Nephron (organoid): ENCODE results near the gene IMPG2.

Source experiments
- H3K27ac Mint-ChIP-seq, 3 experiments: 2 replicates each; pipeline ENCODE4 v1.8.0; 2020; ENCODE audit warnings: mixed read lengths in 3 of 3, mild to moderate bottlenecking in 2 of 3, moderate library complexity in 1 of 3
- H3K27me3 Mint-ChIP-seq: 2 replicates; pipeline ENCODE4 v1.8.0; 2021; ENCODE audit warnings: low read depth, mild to moderate bottlenecking, moderate library complexity, mixed read lengths
- H3K36me3 Mint-ChIP-seq: 2 replicates; pipeline ENCODE4 v1.8.0; 2020; ENCODE audit warnings: low read depth, mixed read lengths
- H3K4me1 Mint-ChIP-seq: 2 replicates; pipeline ENCODE4 v1.8.0; 2020; ENCODE audit warnings: mixed read lengths
- H3K4me3 Mint-ChIP-seq, 3 experiments: 2 replicates each; pipeline ENCODE4 v1.8.0; 2020; ENCODE audit warnings: mild to moderate bottlenecking in 3 of 3, mixed read lengths in 3 of 3, moderate library complexity in 2 of 3
- H3K9me3 Mint-ChIP-seq: 2 replicates; pipeline ENCODE4 v1.8.0; 2020; ENCODE audit warnings: mixed read lengths
- CTCF ChIP-seq, 3 experiments: fragments of 200-600 bp; sonication (generic); IDR thresholded peaks; one replicate each; pipeline ENCODE4 v1.5.0; 2021; ENCODE audit warnings: antibody characterized with exemption in 3 of 3; ENCODE audit not compliant: unreplicated experiment in 3 of 3

Gene IMPG2

GRCh38 chr3:101189176-101189575 is 131.2 kb downstream of the IMPG2 start:
- TF ChIP-seq CTCF (IDR thresholded peaks at IDR 0.05; ENCODE audit: unreplicated experiment in 3 of 3): no peak
- peaks cover 14% of the 10 kb centered on the region for H3K27me3 Mint-ChIP-seq
- no peaks in the 10 kb centered on the region for H3K36me3 Mint-ChIP-seq
- peaks cover 6% of the 10 kb centered on the region for H3K9me3 Mint-ChIP-seq
- H3K4me3 Mint-ChIP-seq: no peak overlapping the region
- no peak overlapping the region for H3K27ac Mint-ChIP-seq
- H3K4me1 Mint-ChIP-seq: peaks cover 17% of the 10 kb centered on the region

- no peaks in the 10 kb centered on the region for H3K36me3 Mint-ChIP-seq
- peaks cover 6% of the 10 kb centered on the region for H3K9me3 Mint-ChIP-seq
- peaks cover 4% of the 10 kb centered on the region for H3K27me3 Mint-ChIP-seq
- H3K4me3 Mint-ChIP-seq: no peak overlapping the region
- H3K27ac Mint-ChIP-seq: no peak overlapping the region
- TF ChIP-seq CTCF (IDR thresholded peaks at IDR 0.05; ENCODE audit: unreplicated experiment in 3 of 3): no peak
- H3K4me1 Mint-ChIP-seq: no peaks in the 10 kb centered on the region
These were observed 135.0 kb downstream of the IMPG2 start for GRCh38 chr3:101185341-101185740.

- Mint-ChIP-seq H3K27ac (no peak overlapping the region), H3K27me3 (no peaks in the 10 kb centered on the region), H3K4me1 (no peaks in the 10 kb centered on the region), H3K9me3 (peaks cover 6% of the 10 kb centered on the region), H3K36me3 (no peaks in the 10 kb centered on the region), H3K4me3 (no peak overlapping the region)
- TF ChIP-seq CTCF (IDR thresholded peaks at IDR 0.05; ENCODE audit: unreplicated experiment in 3 of 3): no peak
These were observed 136.3 kb downstream of the IMPG2 start for GRCh38 chr3:101184111-101184510.

- no peak for TF ChIP-seq CTCF (IDR thresholded peaks at IDR 0.05; ENCODE audit: unreplicated experiment in 3 of 3)
- Mint-ChIP-seq H3K27me3 (no peaks in the 10 kb centered on the region), H3K9me3 (peaks cover 2% of the 10 kb centered on the region), H3K4me3 (no peak overlapping the region), H3K36me3 (no peaks in the 10 kb centered on the region), H3K27ac (no peak overlapping the region), H3K4me1 (peaks cover under 1% of the 10 kb centered on the region)
These were observed 137.2 kb downstream of the IMPG2 start for GRCh38 chr3:101183151-101183550.

- Mint-ChIP-seq H3K4me1 (peaks cover 5% of the 10 kb centered on the region), H3K4me3 (no peak overlapping the region), H3K27me3 (no peaks in the 10 kb centered on the region), H3K36me3 (no peaks in the 10 kb centered on the region), H3K27ac (no peak overlapping the region), H3K9me3 (no peaks in the 10 kb centered on the region)
- no peak for TF ChIP-seq CTCF (IDR thresholded peaks at IDR 0.05; ENCODE audit: unreplicated experiment in 3 of 3)
These were observed 137.6 kb downstream of the IMPG2 start for GRCh38 chr3:101182734-101183133.

- H3K27ac Mint-ChIP-seq: no peak overlapping the region
- H3K9me3 Mint-ChIP-seq: no peaks in the 10 kb centered on the region
- no peaks in the 10 kb centered on the region for H3K36me3 Mint-ChIP-seq
- H3K4me1 Mint-ChIP-seq: peaks cover 8% of the 10 kb centered on the region
- no peak overlapping the region for H3K4me3 Mint-ChIP-seq
- no peaks in the 10 kb centered on the region for H3K27me3 Mint-ChIP-seq
- TF ChIP-seq CTCF (IDR thresholded peaks at IDR 0.05; ENCODE audit: unreplicated experiment in 3 of 3): no peak
These were observed 138.6 kb downstream of the IMPG2 start for GRCh38 chr3:101181801-101182200.
